Ascending aorta (tissue), 2 donors: ENCODE results near the gene GOLGA6A. TPM values are rescaled to one million over a fixed set of nuclear protein-coding genes. Genes with fewer than 3 reads are reported as not detected.
A peak's percentile ranks its signal among the peaks of the same experiment; 100 is the strongest.

Source experiments
- DNase-seq, 2 donors: peaks; one replicate each; pipeline ENCODE4 v3.0.0-alpha.2; 2019; ENCODE audit warnings: low spot score in 2 of 2
- H3K27ac ChIP-seq, 2 donors: fragments of 200-600 bp; sonication (generic); one replicate each; pipeline ENCODE4 v1.5.1; 2016 to 2017; ENCODE audit warnings: mild to moderate bottlenecking in 1 of 2
- H3K27me3 ChIP-seq: fragments of 200-600 bp; sonication (generic); one replicate; pipeline ENCODE4 v1.5.1; 2017
- H3K36me3 ChIP-seq, 2 donors: fragments of 200-600 bp; sonication (generic); one replicate each; pipeline ENCODE4 v1.5.1; 2016
- H3K4me1 ChIP-seq, 2 donors: fragments of 200-600 bp; sonication (generic); one replicate each; pipeline ENCODE4 v1.5.1; 2016 to 2017; ENCODE audit warnings: mild to moderate bottlenecking in 1 of 2
- H3K4me3 ChIP-seq, 2 donors: fragments of 200-600 bp; sonication (generic); one replicate each; pipeline ENCODE4 v1.5.1; 2016 to 2017; ENCODE audit warnings: mild to moderate bottlenecking in 1 of 2
- H3K9me3 ChIP-seq, 2 donors: fragments of 200-600 bp; sonication (generic); one replicate each; pipeline ENCODE4 v1.5.1; 2016
- CTCF ChIP-seq, 3 experiments: fragments of 200-600 bp in 2 of 3; fragments of 450-650 bp in 1 of 3; sonication (generic) in 2 of 3; IDR thresholded peaks; one replicate each; pipeline ENCODE4 v1.5.1; 2016 to 2019; ENCODE audit warnings: antibody characterized with exemption in 3 of 3, mild to moderate bottlenecking in 1 of 3, moderate library complexity in 1 of 3
- intact Hi-C: fragments of 100-400 bp; cut with DNase I; formaldehyde crosslinking; loops from one replicate; pipeline ENCODE4 v1.15.1; 2023
- total RNA-seq: library from RNA; depleted of rRNA; stranded (reverse); fragments of >200 nt; gene quantifications from one replicate; pipeline ENCODE4 v1.1.0, GENCODE V29; 2016

Gene GOLGA6A
- total RNA-seq, 1 donor from 2014 or later, result not detected

GRCh38 chr15:74034206-74034755 is 48.1 kb downstream of the GOLGA6A start:
- H3K4me3 ChIP-seq, result no peak overlapping the region
- H3K36me3 ChIP-seq, result peaks cover 51 to 56% of the 10 kb centered on the region in 2 donors
- no peaks in the 10 kb centered on the region for H3K9me3 ChIP-seq
- no peaks in the 10 kb centered on the region for H3K27me3 ChIP-seq
- peak in 1 of 2 donors; percentile 57 for DNase-seq
- no peak for TF ChIP-seq CTCF (IDR thresholded peaks at IDR 0.05)
- intact Hi-C loops, result no loop called here
- no peak overlapping the region for H3K27ac ChIP-seq
- H3K4me1 ChIP-seq, result peaks cover 0 to 9% of the 10 kb centered on the region in 2 donors

- no peak for TF ChIP-seq CTCF (IDR thresholded peaks at IDR 0.05)
- Histone ChIP-seq H3K9me3 (no peaks in the 10 kb centered on the region), H3K4me3 (no peak overlapping the region), H3K27me3 (no peaks in the 10 kb centered on the region), H3K36me3 (peaks cover 56 to 57% of the 10 kb centered on the region in 2 donors), H3K4me1 (peaks cover 0 to 2% of the 10 kb centered on the region in 2 donors), H3K27ac (no peak overlapping the region)
- intact Hi-C loops, result no loop called here
- peak in 1 of 2 donors; percentile 41 for DNase-seq
Observed at GRCh38 chr15:74032606-74033561, 49.5 kb downstream of the GOLGA6A start.

- no peaks in the 10 kb centered on the region for H3K27me3 ChIP-seq
- H3K36me3 ChIP-seq, result peaks cover 59 to 61% of the 10 kb centered on the region in 2 donors
- H3K9me3 ChIP-seq, result no peaks in the 10 kb centered on the region
- H3K4me1 ChIP-seq, result peaks cover 0 to 2% of the 10 kb centered on the region in 2 donors
- no peak overlapping the region for H3K27ac ChIP-seq
- DNase-seq, result peak in 1 of 2 donors; percentile 31
- TF ChIP-seq CTCF (IDR thresholded peaks at IDR 0.05), result no peak
- intact Hi-C loops, result no loop called here
- no peak overlapping the region for H3K4me3 ChIP-seq
Observed at GRCh38 chr15:74032046-74032445, 50.3 kb downstream of the GOLGA6A start.

- Histone ChIP-seq H3K36me3 (peaks cover 58 to 59% of the 10 kb centered on the region in 2 donors), H3K27ac (no peak overlapping the region), H3K9me3 (no peaks in the 10 kb centered on the region), H3K27me3 (no peaks in the 10 kb centered on the region), H3K4me3 (no peak overlapping the region), H3K4me1 (no peaks in the 10 kb centered on the region)
- no peak for TF ChIP-seq CTCF (IDR thresholded peaks at IDR 0.05)
- intact Hi-C loops, result no loop called here
- DNase-seq, result no peak
Observed at GRCh38 chr15:74028646-74029045, 53.7 kb downstream of the GOLGA6A start.

GRCh38 chr15:74027688-74028087 is 54.7 kb downstream of the GOLGA6A start:
- H3K27ac ChIP-seq, result no peak overlapping the region

More at GRCh38 chr15:74027688-74028087, 54.7 kb downstream of the GOLGA6A start:
- no peaks in the 10 kb centered on the region for H3K9me3 ChIP-seq
- H3K4me3 ChIP-seq, result no peak overlapping the region
- no peaks in the 10 kb centered on the region for H3K27me3 ChIP-seq
- TF ChIP-seq CTCF (IDR thresholded peaks at IDR 0.05), result no peak
- DNase-seq, result peak in 1 of 2 donors; percentile 13
- intact Hi-C loops, result no loop called here
- no peaks in the 10 kb centered on the region for H3K4me1 ChIP-seq
- H3K36me3 ChIP-seq, result peaks cover 58 to 59% of the 10 kb centered on the region in 2 donors
